Stimulated activated naive CD8-positive, alpha-beta T cell treated with anti-CD3 and anti-CD28 coated beads, Interleukin-15, amount 100 ng/mL, for 72 hours (primary cell): ENCODE results near the gene CRY2.

ENCODE experiments used
- ATAC-seq: fragments of 150-1000 bp; cut with Tn5 transposase; 2 replicates; pipeline ENCODE4 v1.10.0; 2021; ENCODE audit warnings: mild to moderate bottlenecking, moderate library complexity
- DNase-seq, 2 donors: peaks; one replicate each; pipeline ENCODE4 v3.0.0; 2021 to 2022
- H3K27ac Mint-ChIP-seq, 2 donors: one replicate each; pipeline ENCODE4 v1.8.0; 2022; ENCODE audit warnings: mild to moderate bottlenecking in 2 of 2, mixed read lengths in 2 of 2, moderate library complexity in 2 of 2
- H3K27me3 Mint-ChIP-seq: one replicate; pipeline ENCODE4 v1.8.0; 2022; ENCODE audit warnings: mixed read lengths
- H3K4me1 Mint-ChIP-seq: one replicate; pipeline ENCODE4 v1.8.0; 2022; ENCODE audit warnings: mild to moderate bottlenecking, mixed read lengths
- H3K4me3 Mint-ChIP-seq, 2 donors: one replicate each; pipeline ENCODE4 v1.8.0; 2022; ENCODE audit warnings: mild to moderate bottlenecking in 2 of 2, mixed read lengths in 2 of 2, moderate library complexity in 1 of 2
- H3K9me3 Mint-ChIP-seq, 2 donors: one replicate each; pipeline ENCODE4 v1.8.0; 2022; ENCODE audit warnings: mixed read lengths in 2 of 2

Gene CRY2

DNA sequence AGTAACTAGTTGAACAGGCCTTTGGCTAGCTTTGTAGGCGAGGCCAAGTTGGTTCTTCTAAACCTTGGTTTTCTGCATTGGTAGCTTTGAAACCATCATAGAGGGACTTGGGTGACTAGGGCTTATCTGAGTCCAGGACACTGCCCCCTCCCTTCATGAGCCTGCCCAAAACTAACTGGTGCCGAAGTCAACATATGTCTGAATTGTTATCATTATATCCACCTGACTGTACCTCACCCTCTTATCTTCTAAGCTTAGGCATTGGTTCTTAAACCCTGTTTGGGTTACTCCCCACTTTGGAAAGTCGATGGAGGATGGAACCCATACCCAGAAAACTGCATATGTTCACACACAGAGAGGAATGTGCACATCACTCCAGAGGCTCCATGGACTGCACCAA, 30.6 kb downstream of the CRY2 start:
- Mint-ChIP-seq H3K27me3 (no peaks in the 10 kb centered on the region), H3K9me3 (no peaks in the 10 kb centered on the region), H3K27ac (no peak overlapping the region), H3K4me1 (no peaks in the 10 kb centered on the region), H3K4me3 (no peak overlapping the region)
- DNase-seq: no peak
- no peak for ATAC-seq

DNA sequence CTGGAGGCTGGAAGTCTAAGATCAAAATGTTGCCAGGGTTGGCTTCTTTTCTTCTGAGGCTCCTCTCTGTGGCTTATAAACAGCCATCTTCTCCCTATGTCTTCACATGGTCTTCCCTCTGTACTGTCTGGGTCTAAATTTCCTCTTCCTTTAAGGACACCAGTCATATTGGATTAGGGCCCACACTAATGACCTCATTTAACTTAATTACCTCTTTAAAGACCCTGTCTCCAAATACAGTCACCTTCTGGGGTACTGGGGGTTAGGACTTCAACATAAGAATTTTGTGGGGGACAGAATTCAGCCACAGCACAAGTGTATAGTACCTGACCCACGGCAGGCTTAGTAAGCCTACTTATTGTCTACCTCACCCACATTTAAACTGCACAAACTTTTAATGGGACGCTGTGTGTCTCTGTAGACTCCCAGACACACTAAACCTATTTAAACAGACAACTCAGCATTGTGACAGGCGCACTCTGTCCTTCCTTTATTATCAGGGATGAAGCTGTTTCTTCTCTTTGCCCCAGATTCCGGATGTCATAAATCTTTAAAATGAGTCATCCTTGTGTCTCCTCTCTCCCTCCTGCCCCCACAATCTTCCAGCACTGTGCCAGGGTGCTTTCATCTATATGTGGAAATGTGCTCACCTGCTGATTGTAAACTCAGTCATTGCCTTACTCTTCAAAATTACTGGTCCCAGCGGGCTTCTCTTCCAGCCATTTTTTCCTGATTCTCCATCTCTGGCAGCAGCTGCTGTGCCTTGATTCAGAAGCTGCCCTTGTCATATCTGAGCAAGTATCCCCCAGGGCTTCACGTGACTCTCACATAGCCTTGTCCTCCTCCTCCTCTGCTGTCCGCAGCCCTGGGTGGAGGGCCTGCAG, 32.8 kb downstream of the CRY2 start:
- Mint-ChIP-seq H3K4me1 (peaks cover 8% of the 10 kb centered on the region), H3K27ac (no peak overlapping the region), H3K27me3 (peaks cover 14% of the 10 kb centered on the region), H3K4me3 (no peak overlapping the region), H3K9me3 (no peaks in the 10 kb centered on the region)
- ATAC-seq: no peak
- DNase-seq: no peak

DNA sequence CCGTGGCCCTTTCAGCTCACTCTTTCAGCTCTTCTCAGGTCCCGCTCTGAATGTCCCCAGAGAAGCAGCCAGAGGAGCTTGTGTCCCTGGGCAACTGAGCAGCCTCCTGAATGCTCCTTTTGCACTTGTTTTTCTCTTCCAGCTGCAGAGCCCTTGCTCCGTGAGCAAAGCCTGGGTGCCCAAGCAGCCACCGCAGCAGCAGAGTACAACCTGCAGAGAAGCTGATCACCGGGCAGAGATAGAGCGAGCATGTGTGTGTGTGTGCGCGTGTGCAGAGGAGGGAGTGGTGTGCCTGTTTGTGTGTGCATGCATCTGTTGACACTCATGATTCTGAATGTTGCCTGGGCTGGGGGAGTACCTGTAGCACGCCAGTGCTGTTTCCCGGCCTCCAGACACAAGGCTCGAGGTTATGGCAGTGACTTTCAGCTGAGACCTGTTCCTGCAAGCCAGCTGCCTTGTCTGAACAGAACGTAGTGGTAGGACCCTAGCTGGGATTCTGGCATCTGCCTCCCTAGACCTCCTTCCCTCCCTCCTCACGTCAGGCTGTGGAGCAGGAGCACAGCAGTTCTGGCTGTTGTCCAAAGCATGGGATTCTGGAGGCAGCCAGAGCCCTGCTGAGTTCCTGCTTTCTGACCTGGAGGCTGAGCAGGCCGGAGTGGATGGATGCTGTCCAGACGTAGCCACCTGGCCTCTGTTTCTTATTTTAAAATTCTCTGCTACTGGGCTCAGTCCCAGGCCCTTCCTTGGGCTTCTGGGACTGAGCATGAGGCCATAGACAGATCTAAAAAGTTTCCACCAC, 33.7 kb downstream of the CRY2 start:
- H3K27me3 Mint-ChIP-seq: peaks cover 18% of the 10 kb centered on the region
- ATAC-seq (no peak), DNase-seq (no peak)
- H3K27ac Mint-ChIP-seq: no peak overlapping the region
- H3K4me1 Mint-ChIP-seq: peaks cover 12% of the 10 kb centered on the region
- H3K9me3 Mint-ChIP-seq: no peaks in the 10 kb centered on the region
- H3K4me3 Mint-ChIP-seq: no peak overlapping the region

DNA sequence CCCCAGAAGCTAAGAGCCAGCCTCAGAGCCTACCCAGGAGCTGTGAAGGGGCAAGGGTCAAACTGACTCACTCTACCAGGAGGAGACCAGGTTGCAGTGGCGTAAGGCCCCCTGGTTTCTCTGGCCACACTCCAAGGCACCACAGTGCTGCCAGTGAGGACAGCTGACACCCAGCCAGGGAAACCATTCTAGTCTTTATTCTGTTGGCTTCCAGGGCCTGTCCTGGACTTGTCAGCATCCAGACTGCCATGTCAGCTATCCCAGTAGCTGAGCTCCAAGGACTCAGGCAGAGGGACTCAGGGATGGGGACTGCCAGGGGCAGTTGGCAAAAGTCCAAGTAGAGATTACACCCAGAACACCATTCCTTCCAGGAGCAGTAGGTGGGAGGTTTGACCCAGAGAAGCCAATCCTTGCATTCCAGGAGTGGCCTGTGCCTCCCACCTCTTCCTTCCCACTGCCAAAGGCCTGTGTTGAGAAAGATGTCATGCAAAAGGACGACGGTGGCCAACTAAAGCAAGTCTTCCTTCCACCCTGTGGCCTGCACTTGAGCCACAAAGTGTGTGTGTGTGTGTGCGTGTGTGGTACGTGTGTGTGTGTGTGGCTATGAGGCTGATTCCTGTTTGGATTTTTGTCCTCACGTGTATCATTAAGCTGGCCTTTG, 34.6 kb downstream of the CRY2 start:
- ATAC-seq (no peak), DNase-seq (no peak)
- no peaks in the 10 kb centered on the region for H3K9me3 Mint-ChIP-seq
- H3K27me3 Mint-ChIP-seq: peaks cover 27% of the 10 kb centered on the region
- H3K4me1 Mint-ChIP-seq: peaks cover 12% of the 10 kb centered on the region
- H3K4me3 Mint-ChIP-seq: no peak overlapping the region
- H3K27ac Mint-ChIP-seq: no peak overlapping the region

DNA sequence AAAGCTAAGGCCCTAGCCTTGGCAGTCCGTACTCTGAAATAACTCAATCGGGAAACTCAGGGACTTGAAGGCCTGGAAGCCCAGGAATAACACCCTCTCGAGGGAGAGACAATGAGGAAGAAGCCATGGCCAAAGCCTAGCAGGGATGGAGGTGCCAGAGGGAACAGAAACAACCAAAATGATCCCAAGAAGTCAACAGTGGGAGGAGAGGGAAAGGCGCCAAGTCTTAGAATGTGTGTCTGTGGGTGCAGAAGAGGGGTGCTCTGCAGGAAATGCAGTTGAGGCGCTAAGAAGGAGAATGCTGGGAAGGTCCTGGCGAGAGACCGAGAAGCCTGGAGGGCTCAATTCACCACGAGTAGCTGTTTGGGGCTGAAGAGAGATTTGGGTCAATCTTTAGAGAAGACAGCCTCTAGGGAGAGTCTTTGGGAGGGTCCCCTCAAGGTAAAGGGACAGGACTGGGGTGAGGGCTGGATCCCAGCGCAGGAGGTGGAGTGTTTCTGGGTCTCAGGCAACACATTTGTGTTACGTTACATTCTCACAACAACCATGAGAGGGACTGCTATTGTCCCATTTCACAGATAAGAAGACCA, 37.4 kb downstream of the CRY2 start:
- H3K27ac Mint-ChIP-seq: no peak overlapping the region
- peak overlapping the region; percentile 75 to 78 for H3K4me3 Mint-ChIP-seq
- peaks cover 34% of the 10 kb centered on the region for H3K27me3 Mint-ChIP-seq
- DNase-seq (no peak), ATAC-seq (no peak)
- no peaks in the 10 kb centered on the region for H3K9me3 Mint-ChIP-seq
- peaks cover 12% of the 10 kb centered on the region for H3K4me1 Mint-ChIP-seq

DNA sequence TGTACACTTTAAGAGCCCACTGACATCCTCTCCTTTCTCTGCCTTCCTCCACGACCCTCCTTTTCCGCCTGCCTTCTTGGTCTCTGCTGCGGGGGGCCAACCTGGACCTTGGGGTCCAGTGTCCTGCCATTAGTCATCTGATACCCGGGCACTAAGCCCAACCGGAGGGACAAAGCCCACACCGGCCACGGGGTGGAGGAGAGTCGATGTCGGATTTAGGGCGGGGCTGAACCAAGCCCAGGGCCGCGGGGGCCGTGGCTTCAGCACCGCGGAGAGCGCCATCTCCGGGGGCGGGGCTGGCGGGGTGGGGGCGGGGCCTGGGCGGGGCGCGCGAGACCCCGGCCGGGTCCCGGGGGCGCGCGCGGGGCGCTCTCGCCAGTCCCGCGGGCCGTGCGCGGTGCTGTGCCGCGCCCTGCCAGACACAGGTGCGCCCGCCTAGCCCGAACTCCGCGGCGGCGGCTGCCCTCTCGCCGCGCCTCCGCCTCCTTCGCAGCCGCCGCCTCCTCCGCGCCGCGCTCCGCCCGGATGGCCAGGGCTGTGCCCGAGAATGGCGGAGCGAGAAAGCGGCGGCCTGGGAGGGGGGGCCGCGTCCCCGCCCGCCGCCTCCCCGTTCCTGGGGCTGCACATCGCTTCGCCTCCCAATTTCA, 38.1 kb downstream of the CRY2 start, which contains the start of gene MAPK8IP1:
TSS of gene MAPK8IP1 (plus strand) at position 378 of the 647 bp plus-strand sequence. CDS start at position 548, 170 bp downstream.
- no peak within 1 kb of the TSS for H3K27ac Mint-ChIP-seq
- H3K9me3 Mint-ChIP-seq: no peaks in the 10 kb centered on the region
- peak within 1 kb of the TSS; percentile 75 to 78 for H3K4me3 Mint-ChIP-seq
- peak; percentile 77 for ATAC-seq
- H3K4me1 Mint-ChIP-seq: peaks cover 12% of the 10 kb centered on the region
- DNase-seq: peak; percentile 42 to 57
- H3K27me3 Mint-ChIP-seq: peaks cover 34% of the 10 kb centered on the region

DNA sequence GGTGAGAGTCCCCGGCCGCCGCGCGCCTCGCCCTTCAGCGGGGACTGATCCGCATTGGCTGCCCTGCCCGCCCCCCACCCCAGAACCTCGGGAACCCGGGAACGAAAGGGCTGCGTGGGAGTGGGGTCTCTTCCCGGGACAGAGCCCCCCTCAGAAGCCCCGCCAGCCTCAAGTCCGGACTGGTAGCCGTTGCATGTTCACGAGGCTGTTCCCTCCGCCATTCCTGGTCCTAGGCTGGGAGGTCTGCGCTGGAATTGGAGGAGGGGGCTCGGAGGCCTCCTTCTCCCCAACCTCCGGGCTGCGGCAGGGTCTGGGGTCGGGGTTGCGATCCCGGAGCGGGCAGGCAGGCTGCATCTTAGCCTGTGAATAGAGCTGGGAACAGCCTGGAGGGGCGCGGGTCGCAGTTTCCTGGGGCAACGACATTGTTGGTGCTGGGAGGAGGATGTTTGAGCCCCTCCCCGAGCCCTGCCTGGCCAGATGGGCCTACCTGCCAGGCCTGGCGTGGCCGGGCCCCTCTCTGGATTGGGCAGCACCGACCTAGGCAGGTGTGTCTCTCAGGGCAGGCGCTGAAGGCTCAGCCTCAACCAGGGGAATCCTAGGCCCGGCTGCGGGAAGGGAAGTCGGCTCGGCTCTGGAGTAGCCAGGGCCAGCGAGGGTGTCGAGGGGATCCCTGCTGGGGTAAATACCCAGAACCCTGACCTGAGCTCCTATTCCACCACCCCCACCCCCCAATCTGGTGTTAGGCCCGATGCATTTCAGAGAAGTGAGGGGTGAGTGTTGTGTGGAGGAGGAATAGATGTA, 38.8 kb downstream of the CRY2 start:
- Mint-ChIP-seq H3K9me3 (no peaks in the 10 kb centered on the region), H3K4me1 (peaks cover 12% of the 10 kb centered on the region), H3K4me3 (peak overlapping the region; percentile 10 to 12), H3K27ac (no peak overlapping the region), H3K27me3 (peaks cover 34% of the 10 kb centered on the region)
- DNase-seq (no peak), ATAC-seq (no peak)

DNA sequence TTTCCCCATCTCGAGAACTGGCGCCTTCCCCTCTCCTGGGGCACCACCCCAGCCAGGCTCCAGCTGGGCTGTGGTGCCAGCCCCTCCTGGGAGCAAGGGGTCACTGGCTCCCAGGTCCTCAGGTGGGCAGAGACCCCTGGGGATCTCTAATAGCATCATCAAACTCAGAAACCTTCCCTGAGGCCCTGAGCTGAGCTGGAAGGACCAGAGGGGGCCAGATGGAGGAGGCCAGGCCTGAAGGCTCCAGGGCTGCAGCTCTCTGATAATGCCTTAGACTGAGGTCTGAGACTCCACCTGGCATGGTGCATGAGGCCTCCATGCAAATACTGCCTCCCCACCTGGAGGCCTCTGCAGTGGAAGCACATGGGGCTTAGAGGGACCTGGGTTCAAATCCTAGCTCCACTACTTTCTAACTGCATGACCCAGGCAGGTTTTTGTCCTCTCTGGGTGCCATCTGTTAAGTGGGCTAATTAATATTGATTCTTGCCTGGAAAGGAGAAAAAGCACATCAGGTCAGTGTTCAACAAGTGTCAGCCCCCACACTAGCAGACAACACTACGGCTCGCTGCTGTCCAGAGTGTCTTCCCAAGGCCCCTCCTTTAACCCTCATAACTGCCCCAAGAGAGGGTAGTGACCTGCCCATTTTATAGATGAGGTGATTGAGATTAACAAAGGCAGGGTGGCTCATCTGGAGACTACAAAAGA, 39.7 kb downstream of the CRY2 start:
- DNase-seq (no peak), ATAC-seq (no peak)
- no peaks in the 10 kb centered on the region for H3K9me3 Mint-ChIP-seq
- no peak overlapping the region for H3K4me3 Mint-ChIP-seq
- H3K27me3 Mint-ChIP-seq: peaks cover 35% of the 10 kb centered on the region
- peaks cover 12% of the 10 kb centered on the region for H3K4me1 Mint-ChIP-seq
- H3K27ac Mint-ChIP-seq: no peak overlapping the region

DNA sequence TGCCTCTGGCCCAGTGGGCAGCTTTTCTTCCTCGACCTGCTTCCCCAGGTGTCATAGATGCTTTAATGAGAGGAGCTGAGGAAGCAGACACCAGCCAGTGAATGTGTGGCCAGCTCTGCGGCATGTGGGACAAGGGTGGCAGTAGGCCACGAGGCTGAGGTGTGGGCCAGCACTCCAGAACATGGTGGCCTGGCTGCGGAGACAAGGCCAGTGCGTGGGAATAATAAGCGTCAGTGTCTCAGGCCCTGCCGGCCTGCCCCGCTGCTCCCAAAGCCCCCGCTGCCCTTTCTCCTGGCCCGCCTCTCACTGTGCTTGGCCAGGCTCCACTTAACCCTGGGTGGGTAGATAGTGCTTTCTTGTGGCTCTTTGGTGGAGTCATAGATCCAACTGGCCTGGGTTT, 40.3 kb downstream of the CRY2 start:
- H3K4me3 Mint-ChIP-seq: no peak overlapping the region
- no peak for ATAC-seq
- no peak overlapping the region for H3K27ac Mint-ChIP-seq
- peaks cover 41% of the 10 kb centered on the region for H3K27me3 Mint-ChIP-seq
- DNase-seq: no peak
- peaks cover 12% of the 10 kb centered on the region for H3K4me1 Mint-ChIP-seq
- no peaks in the 10 kb centered on the region for H3K9me3 Mint-ChIP-seq

DNA sequence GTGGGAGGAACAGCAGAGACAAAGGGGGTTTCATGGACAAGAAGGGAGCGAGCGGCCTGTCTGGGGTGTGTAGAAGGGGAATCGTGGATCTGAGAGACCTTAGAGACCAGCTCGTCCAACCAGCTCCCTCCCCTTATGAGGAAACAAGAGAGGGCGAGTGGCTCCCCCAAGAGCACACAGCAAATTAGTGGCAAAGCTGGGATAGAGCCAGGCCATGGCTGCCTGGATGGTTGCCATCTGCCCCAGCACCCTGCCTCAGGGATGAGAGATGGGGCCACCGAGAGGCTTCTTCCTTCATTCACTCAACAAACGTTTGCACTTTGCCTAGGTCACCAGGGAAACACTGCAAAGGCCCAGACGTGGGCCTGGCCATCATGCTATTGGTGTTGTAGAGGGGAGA, 42.3 kb downstream of the CRY2 start:
- H3K4me1 Mint-ChIP-seq: peaks cover 8% of the 10 kb centered on the region
- no peak for DNase-seq
- H3K4me3 Mint-ChIP-seq: no peak overlapping the region
- no peak for ATAC-seq
- peaks cover 45% of the 10 kb centered on the region for H3K27me3 Mint-ChIP-seq
- no peaks in the 10 kb centered on the region for H3K9me3 Mint-ChIP-seq
- H3K27ac Mint-ChIP-seq: peak overlapping the region in 1 of 2 donors; percentile 66

DNA sequence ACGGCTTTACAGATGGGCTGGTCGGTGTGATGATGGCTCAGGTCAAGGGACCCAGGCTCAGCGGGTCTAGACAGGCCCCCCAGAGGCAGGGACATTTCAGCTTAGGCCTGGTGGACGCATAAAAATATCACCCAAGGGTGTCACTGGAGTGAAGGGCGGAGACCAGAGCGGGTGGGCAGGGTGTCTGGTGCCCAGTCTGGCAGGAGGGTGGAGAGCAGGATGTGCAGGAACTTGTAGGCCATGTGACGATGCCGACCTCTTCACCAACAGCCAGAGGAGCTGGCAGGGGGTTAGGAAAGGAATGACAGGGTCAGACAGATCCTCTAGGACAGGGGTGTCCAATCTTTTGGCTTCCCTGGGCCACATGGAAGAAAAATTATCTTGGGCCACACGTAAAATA, 42.7 kb downstream of the CRY2 start:
- peaks cover 5% of the 10 kb centered on the region for H3K4me1 Mint-ChIP-seq
- peaks cover 45% of the 10 kb centered on the region for H3K27me3 Mint-ChIP-seq
- H3K27ac Mint-ChIP-seq: peak overlapping the region in 1 of 2 donors; percentile 66

DNA sequence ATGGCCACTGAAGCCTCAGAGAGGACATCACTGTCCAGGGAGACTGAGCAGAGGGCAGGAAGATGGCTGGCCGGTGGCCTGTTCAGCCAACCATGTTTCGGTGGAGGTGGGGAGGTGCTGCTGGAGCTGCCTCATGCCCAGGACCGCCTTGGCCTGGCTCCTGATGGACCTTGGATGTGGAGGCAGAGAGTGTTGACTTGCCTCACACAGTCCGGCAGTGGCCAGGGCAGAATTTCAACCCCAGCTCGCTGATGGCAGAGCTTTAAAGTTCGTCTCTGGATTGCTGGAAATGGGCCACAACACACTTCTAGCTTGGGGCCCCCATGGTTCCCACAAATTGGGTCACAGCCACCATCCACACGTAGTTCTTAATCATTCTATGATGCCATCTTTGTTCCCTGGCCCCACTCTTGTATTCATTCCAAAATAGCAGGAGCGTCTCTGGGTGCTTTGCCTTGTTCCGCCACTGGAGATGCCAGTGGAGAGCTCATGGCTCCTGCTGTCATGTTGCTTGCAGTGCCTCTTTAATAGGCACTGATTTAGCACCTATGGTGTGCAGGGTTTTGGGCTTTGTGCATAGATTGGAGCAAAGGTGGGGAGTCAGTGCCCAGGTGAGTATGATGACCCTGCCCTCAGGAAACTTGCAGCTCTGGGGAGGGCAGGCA, 43.7 kb downstream of the CRY2 start:
- ATAC-seq (no peak), DNase-seq (no peak)
- Mint-ChIP-seq H3K4me1 (no peaks in the 10 kb centered on the region), H3K4me3 (no peak overlapping the region), H3K27ac (no peak overlapping the region), H3K9me3 (no peaks in the 10 kb centered on the region), H3K27me3 (peaks cover 50% of the 10 kb centered on the region)

More for the DNA sequence above, 42.7 kb downstream of the CRY2 start:
- Mint-ChIP-seq H3K4me3 (no peak overlapping the region), H3K9me3 (no peaks in the 10 kb centered on the region)
- no peak for ATAC-seq
- no peak for DNase-seq

DNA sequence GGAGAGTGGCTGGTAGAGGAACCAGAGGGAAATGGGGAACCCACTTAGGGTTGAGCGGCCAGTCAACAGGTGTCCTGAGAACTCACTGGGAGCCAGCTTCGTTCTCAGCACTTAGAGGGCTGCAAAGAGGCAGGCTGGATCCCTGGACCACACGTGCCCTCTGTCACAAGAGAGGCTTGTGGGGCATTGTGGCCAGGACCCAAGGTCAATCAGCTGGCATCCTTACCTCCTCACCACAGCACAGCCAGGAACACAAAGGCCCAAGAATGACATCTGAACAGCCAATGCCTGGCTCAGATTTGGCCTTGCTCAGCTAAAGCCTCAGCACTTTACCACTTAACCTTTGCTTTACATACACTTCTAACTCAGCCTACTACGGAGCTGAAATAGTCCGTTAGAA, 45.6 kb downstream of the CRY2 start:
- peaks cover 52% of the 10 kb centered on the region for H3K27me3 Mint-ChIP-seq
- no peaks in the 10 kb centered on the region for H3K9me3 Mint-ChIP-seq
- H3K4me1 Mint-ChIP-seq: peaks cover 2% of the 10 kb centered on the region
- no peak overlapping the region for H3K4me3 Mint-ChIP-seq
- no peak for ATAC-seq
- no peak overlapping the region for H3K27ac Mint-ChIP-seq
- no peak for DNase-seq
